PC-9 (cell line): ENCODE results near the gene PIRT. TPM values are rescaled to one million over a fixed set of nuclear protein-coding genes. Genes with fewer than 3 reads are reported as not detected.

ENCODE experiments used
- BruUV-seq: library from RNA; stranded (reverse); fragments of 400-500 nt; replicated peaks from 2 replicates; lab custom pipeline; 2021; lab: Mats Ljungman, UMichigan
- CTCF ChIA-PET: fragments of 300-600 bp; sonication (Branson Sonifier 250); formaldehyde crosslinking; loops from one replicate; lab custom pipeline; 2022; ENCODE audit warnings: antibody characterized with exemption; lab: Charles Lee
- POLR2A ChIA-PET: fragments of 300-600 bp; sonication (Branson Sonifier 250); formaldehyde crosslinking; loops from one replicate; lab custom pipeline; 2022; ENCODE audit warnings: antibody characterized with exemption; ENCODE audit not compliant: unreplicated experiment; lab: Charles Lee
- DNase-seq, 2 experiments: peaks; one replicate each; pipeline versions ENCODE4 v3.0.0 to v3.0.0-alpha.2; 2015 to 2022; ENCODE audit warnings: mixed read lengths in 1 of 2
- H2AFZ ChIP-seq: fragments of 200-600 bp; sonication (generic); 2 replicates; pipeline ENCODE4 v1.8.1; 2017; ENCODE audit warnings: antibody characterized with exemption
- H3F3A ChIP-seq: fragments of 200-600 bp; sonication (generic); 2 replicates; pipeline ENCODE4 v1.8.1; 2017; ENCODE audit warnings: antibody characterized with exemption, mild to moderate bottlenecking, low read depth; ENCODE audit not compliant: insufficient read depth
- H3K27ac ChIP-seq: fragments of 200-600 bp; sonication (generic); 2 replicates; pipeline ENCODE4 v1.6.1; 2016; ENCODE audit warnings: mixed run types
- H3K27me3 ChIP-seq: fragments of 200-600 bp; sonication (generic); 2 replicates; pipeline ENCODE4 v1.6.1; 2016; ENCODE audit warnings: low read depth, mixed run types; ENCODE audit not compliant: insufficient read depth
- H3K36me3 ChIP-seq: fragments of 200-600 bp; sonication (generic); 2 replicates; pipeline ENCODE4 v1.6.1; 2016; ENCODE audit warnings: low read depth, mixed run types
- H3K4me1 ChIP-seq: fragments of 200-600 bp; sonication (generic); replicated peaks from 2 replicates; pipeline ENCODE4 v1.6.1; 2016; ENCODE audit warnings: mixed run types; ENCODE audit not compliant: insufficient read depth
- H3K4me2 ChIP-seq: fragments of 200-600 bp; sonication (generic); 2 replicates; pipeline ENCODE4 v1.6.1; 2017; ENCODE audit warnings: mixed run types
- H3K4me3 ChIP-seq: fragments of 200-600 bp; sonication (generic); 2 replicates; pipeline ENCODE4 v1.6.1; 2016; ENCODE audit warnings: mixed run types
- H3K79me2 ChIP-seq: fragments of 200-600 bp; sonication (generic); 2 replicates; pipeline ENCODE4 v1.6.1; 2017; ENCODE audit warnings: low read depth, mixed run types
- H3K9me2 ChIP-seq: fragments of 200-600 bp; sonication (generic); 2 replicates; pipeline ENCODE4 v1.8.1; 2017; ENCODE audit warnings: mild to moderate bottlenecking; ENCODE audit not compliant: insufficient read depth
- H3K9me3 ChIP-seq: fragments of 200-600 bp; sonication (generic); 2 replicates; pipeline ENCODE4 v1.8.1; 2016; ENCODE audit warnings: low read depth; ENCODE audit not compliant: insufficient read depth
- H4K20me1 ChIP-seq: fragments of 200-600 bp; sonication (generic); 2 replicates; pipeline ENCODE4 v1.8.1; 2017; ENCODE audit not compliant: insufficient read depth
- CTCF ChIP-seq: fragments of 200-600 bp; sonication (generic); conservative IDR thresholded peaks from 2 replicates; pipeline ENCODE4 v1.6.1; 2017; ENCODE audit warnings: mixed run types, antibody characterized with exemption, mild to moderate bottlenecking, moderate library complexity
- EZH2 ChIP-seq: fragments of 200-600 bp; sonication (generic); IDR thresholded peaks from 2 replicates; pipeline ENCODE4 v1.8.0; 2017; ENCODE audit warnings: antibody characterized with exemption, low read depth
- intact Hi-C: fragments of 100-400 bp; cut with micrococcal nuclease; formaldehyde crosslinking; loops from one replicate; pipeline ENCODE4 v1.10.0; 2022; ENCODE audit not compliant: unreplicated experiment
- total RNA-seq: library from RNA; stranded (reverse); gene quantifications from 2 replicates; pipeline ENCODE4 v1.2.3, GENCODE V29; 2021

PIRT gene
- total RNA-seq, 1 experiment from 2014 or later: not detected

GRCh38 chr17:10836145-10836544 lies 1.7 kb downstream of the PIRT start:
- no peaks in the 10 kb centered on the region for H3K9me3 ChIP-seq
- H3K4me2 ChIP-seq: no peak overlapping the region
- POLR2A ChIA-PET: no interaction called here
- no peaks in the 10 kb centered on the region for H3K79me2 ChIP-seq
- H3K4me1 ChIP-seq: no peaks in the 10 kb centered on the region
- H3K27me3 ChIP-seq: peaks cover 35% of the 10 kb centered on the region
- H3K4me3 ChIP-seq: no peak overlapping the region
- CTCF ChIA-PET: interaction anchor here (0.6 kb wide), 1 partner anchor 148 kb away, joined by 7 read pairs; no protein-coding TSS in a partner anchor
- no peak overlapping the region for H2AFZ ChIP-seq
- H4K20me1 ChIP-seq: no peaks in the 10 kb centered on the region
- H3F3A ChIP-seq: no peaks in the 10 kb centered on the region
- no TSS peak for BruUV-seq
- no peak overlapping the region for H3K27ac ChIP-seq
- intact Hi-C loops: no loop called here
- TF ChIP-seq EZH2: no peak
- TF ChIP-seq CTCF: no peak
- DNase-seq: no peak
- H3K36me3 ChIP-seq: no peaks in the 10 kb centered on the region
- H3K9me2 ChIP-seq: no peaks in the 10 kb centered on the region

GRCh38 chr17:10831696-10832095 lies 6.2 kb downstream of the PIRT start:
- ChIA-PET CTCF (interaction anchor here (0.6 kb wide), 1 partner anchor 40 kb away, joined by 3 read pairs; no protein-coding TSS in a partner anchor), POLR2A (no interaction called here)
- no TSS peak for BruUV-seq
- TF ChIP-seq CTCF: no peak
- no peak for TF ChIP-seq EZH2
- Histone ChIP-seq H3K9me2 (no peaks in the 10 kb centered on the region), H3K36me3 (no peaks in the 10 kb centered on the region), H3K27ac (no peak overlapping the region), H3F3A (no peaks in the 10 kb centered on the region), H3K4me1 (no peaks in the 10 kb centered on the region), H3K27me3 (peaks cover 31% of the 10 kb centered on the region), H3K4me3 (no peak overlapping the region), H3K9me3 (no peaks in the 10 kb centered on the region), H3K4me2 (no peak overlapping the region), H3K79me2 (no peaks in the 10 kb centered on the region), H4K20me1 (no peaks in the 10 kb centered on the region), H2AFZ (no peak overlapping the region)
- intact Hi-C loops: no loop called here
- no peak for DNase-seq

- no peaks in the 10 kb centered on the region for H3K4me1 ChIP-seq
- TF ChIP-seq CTCF (no peak), EZH2 (no peak)
- BruUV-seq: no TSS peak
- H3K27ac ChIP-seq: no peak overlapping the region
- H2AFZ ChIP-seq: no peak overlapping the region
- H3K79me2 ChIP-seq: no peaks in the 10 kb centered on the region
- no peaks in the 10 kb centered on the region for H3K36me3 ChIP-seq
- peaks cover 38% of the 10 kb centered on the region for H3K27me3 ChIP-seq
- H3K4me3 ChIP-seq: no peak overlapping the region
- intact Hi-C loops: no loop called here
- no peaks in the 10 kb centered on the region for H3F3A ChIP-seq
- CTCF ChIA-PET: no interaction called here
- H3K9me2 ChIP-seq: no peaks in the 10 kb centered on the region
- POLR2A ChIA-PET: no interaction called here
- H4K20me1 ChIP-seq: no peaks in the 10 kb centered on the region
- H3K9me3 ChIP-seq: no peaks in the 10 kb centered on the region
- no peak overlapping the region for H3K4me2 ChIP-seq
- no peak for DNase-seq
Observed at GRCh38 chr17:10827898-10828552, 9.9 kb downstream of the PIRT start.
